Caco-2 (cell line): ENCODE results near the gene LCN12. TPM values are rescaled to one million over a fixed set of nuclear protein-coding genes. Genes with fewer than 3 reads are reported as not detected.

Source experiments
- BruUV-seq: library from RNA; stranded (reverse); fragments of 400-500 nt; replicated peaks from 2 replicates; lab custom pipeline; 2021; lab: Mats Ljungman, UMichigan
- CTCF ChIA-PET: fragments of 300-600 bp; sonication (Branson Sonifier 250); formaldehyde crosslinking; loops from one replicate; lab custom pipeline; 2022; ENCODE audit warnings: antibody characterized with exemption; lab: Charles Lee
- POLR2A ChIA-PET: fragments of 300-600 bp; sonication (Branson Sonifier 250); formaldehyde crosslinking; loops from one replicate; lab custom pipeline; 2022; ENCODE audit warnings: antibody characterized with exemption; lab: Charles Lee
- DNase-seq, 2 experiments: peaks; one replicate each; pipeline versions ENCODE4 v3.0.0 to v3.0.0-alpha.2; 2020 to 2022
- H3K27me3 ChIP-seq: replicated peaks from 2 replicates; pipeline ENCODE4 v1.6.0; 2011; ENCODE audit warnings: low read length; ENCODE audit not compliant: control insufficient read depth, insufficient read depth
- H3K36me3 ChIP-seq: 2 replicates; pipeline ENCODE4 v1.5.1; 2011; ENCODE audit warnings: low read length; ENCODE audit not compliant: control insufficient read depth, insufficient read depth
- H3K4me1 ChIP-seq: fragments of 250-450 bp; sonication (Bioruptor Pico); 2 replicates; pipeline ENCODE4 v1.5.1; 2020; ENCODE audit warnings: mild to moderate bottlenecking
- H3K4me3 ChIP-seq: 2 replicates; pipeline ENCODE4 v1.5.1; 2011; ENCODE audit warnings: low read depth, mild to moderate bottlenecking, control low read depth, low read length
- H3K9me3 ChIP-seq: fragments of 250-450 bp; sonication (Bioruptor Pico); 2 replicates; pipeline ENCODE4 v1.5.1; 2020; ENCODE audit warnings: mild to moderate bottlenecking, moderate library complexity
- H3K27ac Mint-ChIP-seq: one replicate; pipeline ENCODE4 v1.8.0; 2022; ENCODE audit warnings: mixed read lengths; ENCODE audit not compliant: unreplicated experiment
- H3K27me3 Mint-ChIP-seq: one replicate; pipeline ENCODE4 v1.8.0; 2022; ENCODE audit warnings: mixed read lengths; ENCODE audit not compliant: insufficient read depth, unreplicated experiment
- H3K36me3 Mint-ChIP-seq: one replicate; pipeline ENCODE4 v1.8.0; 2022; ENCODE audit warnings: mild to moderate bottlenecking, mixed read lengths; ENCODE audit not compliant: insufficient read depth, unreplicated experiment
- H3K4me1 Mint-ChIP-seq: one replicate; pipeline ENCODE4 v1.8.0; 2022; ENCODE audit warnings: low read depth, mixed read lengths; ENCODE audit not compliant: unreplicated experiment
- H3K4me3 Mint-ChIP-seq: one replicate; pipeline ENCODE4 v1.8.0; 2022; ENCODE audit warnings: mild to moderate bottlenecking, moderate library complexity, mixed read lengths; ENCODE audit not compliant: unreplicated experiment
- H3K9me3 Mint-ChIP-seq: one replicate; pipeline ENCODE4 v1.8.0; 2022; ENCODE audit warnings: mixed read lengths; ENCODE audit not compliant: unreplicated experiment
- intact Hi-C: fragments of 100-400 bp; cut with micrococcal nuclease; formaldehyde crosslinking; loops from one replicate; pipeline ENCODE4 v1.10.0; 2022; ENCODE audit not compliant: unreplicated experiment
- total RNA-seq: library from RNA; stranded (reverse); gene quantifications from 2 replicates; pipeline ENCODE4 v1.2.3, GENCODE V29; 2022
- TF ChIP-seq, protein P1 (sequence below), 2 experiments: fragments of 200-600 bp in 1 of 2; IDR thresholded peaks; 1 replicate in 1 of 2; 2 replicates in 1 of 2; pipeline versions ENCODE4 v1.5.1 to v1.8.0; 2011 to 2022; ENCODE audit warnings: antibody characterized with exemption in 1 of 2, control low read depth in 1 of 2, inconsistent platforms in 1 of 2, low read depth in 1 of 2, low read length in 1 of 2, mild to moderate bottlenecking in 1 of 2, moderate library complexity in 1 of 2; ENCODE audit not compliant: insufficient read depth in 1 of 2, severe bottlenecking in 1 of 2, unreplicated experiment in 1 of 2

Gene LCN12
- total RNA-seq, 1 experiment from 2014 or later, result 20.0 TPM

DNA sequence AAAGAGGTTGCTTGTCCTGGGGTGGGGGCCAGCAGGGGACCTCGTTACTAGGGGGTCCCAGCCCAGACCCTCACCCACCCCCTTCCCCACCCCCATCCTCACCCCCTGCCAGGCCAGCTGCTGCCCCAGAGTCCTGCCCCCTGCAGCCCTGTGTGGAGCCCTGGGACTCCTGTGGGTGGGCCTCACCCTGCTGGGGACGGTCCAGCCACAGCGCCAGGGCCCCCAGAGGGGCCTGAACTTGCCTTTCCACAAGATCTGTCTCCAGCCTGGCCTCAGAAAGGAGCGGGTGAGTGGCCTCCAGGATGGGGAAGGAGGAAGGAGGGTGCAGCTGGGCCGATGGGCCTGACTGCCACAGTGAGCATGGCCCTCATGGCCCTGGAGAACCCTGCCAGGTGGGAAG lies 17.7 kb downstream of the LCN12 start:
- POLR2A ChIA-PET, result interaction anchor here (0.8 kb wide), 1 partner anchor 22 kb away, joined by 3 read pairs; the partner anchor contains the start of gene PAXX

DNA sequence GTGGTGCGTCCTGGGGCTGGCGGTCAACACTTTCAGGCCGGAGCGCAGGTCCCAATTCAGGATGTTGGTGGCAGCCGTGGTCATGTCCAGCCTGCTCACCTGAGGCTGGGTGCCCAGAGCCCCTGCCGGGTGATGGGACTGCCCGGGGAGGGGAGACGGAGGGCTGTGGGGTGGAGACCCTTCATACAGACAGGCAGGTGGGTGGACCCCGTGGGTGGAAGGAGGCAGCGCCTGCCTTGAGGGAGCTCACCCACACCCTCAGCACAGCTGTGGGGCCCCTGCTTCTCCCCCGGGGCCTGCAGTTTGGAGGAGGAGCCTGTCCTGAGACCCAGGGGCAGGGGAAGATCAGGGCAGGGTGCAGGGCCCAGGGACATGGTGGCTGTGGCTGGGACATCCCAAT lies 18.3 kb downstream of the LCN12 start:
- Histone ChIP-seq H3K4me1 (no peaks in the 10 kb centered on the region), H3K9me3 (no peaks in the 10 kb centered on the region), H3K27me3 (no peaks in the 10 kb centered on the region), H3K4me3 (no peak overlapping the region), H3K36me3 (no peaks in the 10 kb centered on the region)
- Mint-ChIP-seq H3K9me3 (no peaks in the 10 kb centered on the region), H3K27ac (no peak overlapping the region), H3K4me1 (no peaks in the 10 kb centered on the region), H3K4me3 (no peak overlapping the region), H3K27me3 (no peaks in the 10 kb centered on the region), H3K36me3 (peaks cover 5% of the 10 kb centered on the region)
- ChIA-PET CTCF (no interaction called here), POLR2A (no interaction called here)
- intact Hi-C loops, result no loop called here
- no TSS peak for BruUV-seq
- TF ChIP-seq, protein P1, sequence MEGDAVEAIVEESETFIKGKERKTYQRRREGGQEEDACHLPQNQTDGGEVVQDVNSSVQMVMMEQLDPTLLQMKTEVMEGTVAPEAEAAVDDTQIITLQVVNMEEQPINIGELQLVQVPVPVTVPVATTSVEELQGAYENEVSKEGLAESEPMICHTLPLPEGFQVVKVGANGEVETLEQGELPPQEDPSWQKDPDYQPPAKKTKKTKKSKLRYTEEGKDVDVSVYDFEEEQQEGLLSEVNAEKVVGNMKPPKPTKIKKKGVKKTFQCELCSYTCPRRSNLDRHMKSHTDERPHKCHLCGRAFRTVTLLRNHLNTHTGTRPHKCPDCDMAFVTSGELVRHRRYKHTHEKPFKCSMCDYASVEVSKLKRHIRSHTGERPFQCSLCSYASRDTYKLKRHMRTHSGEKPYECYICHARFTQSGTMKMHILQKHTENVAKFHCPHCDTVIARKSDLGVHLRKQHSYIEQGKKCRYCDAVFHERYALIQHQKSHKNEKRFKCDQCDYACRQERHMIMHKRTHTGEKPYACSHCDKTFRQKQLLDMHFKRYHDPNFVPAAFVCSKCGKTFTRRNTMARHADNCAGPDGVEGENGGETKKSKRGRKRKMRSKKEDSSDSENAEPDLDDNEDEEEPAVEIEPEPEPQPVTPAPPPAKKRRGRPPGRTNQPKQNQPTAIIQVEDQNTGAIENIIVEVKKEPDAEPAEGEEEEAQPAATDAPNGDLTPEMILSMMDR (IDR thresholded peaks at IDR 0.05; ENCODE audit: insufficient read depth in 1 of 2, low read depth in 1 of 2, low read length in 1 of 2, severe bottlenecking in 1 of 2, unreplicated experiment in 1 of 2), result no peak
- no peak for DNase-seq

More for the DNA sequence above, 17.7 kb downstream of the LCN12 start:
- Histone ChIP-seq H3K4me1 (peaks cover under 1% of the 10 kb centered on the region), H3K9me3 (no peaks in the 10 kb centered on the region), H3K4me3 (no peak overlapping the region), H3K36me3 (no peaks in the 10 kb centered on the region), H3K27me3 (no peaks in the 10 kb centered on the region)
- H3K9me3 Mint-ChIP-seq, result no peaks in the 10 kb centered on the region
- BruUV-seq, result no TSS peak
- no peaks in the 10 kb centered on the region for H3K27me3 Mint-ChIP-seq
- CTCF ChIA-PET, result no interaction called here
- no peaks in the 10 kb centered on the region for H3K4me1 Mint-ChIP-seq
- TF ChIP-seq, protein P1 (IDR thresholded peaks at IDR 0.05; ENCODE audit: insufficient read depth in 1 of 2, low read depth in 1 of 2, low read length in 1 of 2, severe bottlenecking in 1 of 2, unreplicated experiment in 1 of 2), result no peak
- intact Hi-C loops, result no loop called here
- peaks cover 5% of the 10 kb centered on the region for H3K36me3 Mint-ChIP-seq
- H3K27ac Mint-ChIP-seq, result no peak overlapping the region
- no peak for DNase-seq
- H3K4me3 Mint-ChIP-seq, result no peak overlapping the region

DNA sequence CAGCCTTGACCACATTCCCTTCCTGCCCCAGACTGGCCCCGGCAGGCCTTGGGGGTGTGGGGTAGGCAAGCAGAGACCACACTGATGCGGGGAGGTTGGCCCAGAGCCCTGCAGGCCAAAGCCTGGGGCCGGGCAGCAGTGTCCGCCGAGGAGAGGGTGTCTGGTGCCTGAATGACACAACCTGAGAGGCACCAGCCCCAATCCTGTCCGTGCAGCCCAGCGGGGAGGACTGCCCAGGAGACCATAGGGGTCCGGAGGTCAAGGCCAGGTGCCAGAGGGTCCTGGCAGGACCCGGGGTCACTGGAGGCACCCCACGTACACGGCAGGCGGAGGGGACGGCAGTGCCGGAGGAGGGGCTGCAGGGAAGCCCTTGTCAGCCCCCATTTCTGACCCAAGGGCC lies 19.7 kb downstream of the LCN12 start:
- no peak for DNase-seq
- Histone ChIP-seq H3K36me3 (no peaks in the 10 kb centered on the region), H3K4me3 (no peak overlapping the region), H3K27me3 (no peaks in the 10 kb centered on the region), H3K9me3 (no peaks in the 10 kb centered on the region), H3K4me1 (no peaks in the 10 kb centered on the region)
- ChIA-PET POLR2A (no interaction called here), CTCF (no interaction called here)
- H3K4me1 Mint-ChIP-seq, result no peaks in the 10 kb centered on the region
- H3K36me3 Mint-ChIP-seq, result no peaks in the 10 kb centered on the region
- intact Hi-C loops, result no loop called here
- TF ChIP-seq, protein P1 (IDR thresholded peaks at IDR 0.05; ENCODE audit: insufficient read depth in 1 of 2, low read depth in 1 of 2, low read length in 1 of 2, severe bottlenecking in 1 of 2, unreplicated experiment in 1 of 2), result no peak
- H3K27me3 Mint-ChIP-seq, result no peaks in the 10 kb centered on the region
- no peaks in the 10 kb centered on the region for H3K9me3 Mint-ChIP-seq
- no peak overlapping the region for H3K27ac Mint-ChIP-seq
- H3K4me3 Mint-ChIP-seq, result no peak overlapping the region
- no TSS peak for BruUV-seq
